H9 (cell line): ENCODE measurements around the gene ALDH1L1. TPM values are rescaled to one million over a fixed set of nuclear protein-coding genes. Genes with fewer than 3 reads are reported as not detected.

Source experiments
- DNase-seq: peaks from one replicate; pipeline ENCODE4 v3.0.0-alpha.2; 2017
- H2AFZ ChIP-seq: one replicate; pipeline ENCODE4 v1.6.1; 2013; ENCODE audit warnings: mild to moderate bottlenecking, low read length, control low read depth, moderate library complexity
- H2AK5ac ChIP-seq: 2 replicates; pipeline ENCODE4 v1.6.1; 2013; ENCODE audit warnings: low read length, control low read depth, mixed read lengths; ENCODE audit not compliant: insufficient read length
- H2BK120ac ChIP-seq: one replicate; pipeline ENCODE4 v1.6.1; 2013; ENCODE audit warnings: low read depth, mild to moderate bottlenecking, low read length, control low read depth, inconsistent platforms; ENCODE audit not compliant: poor library complexity, severe bottlenecking
- H2BK12ac ChIP-seq: 2 replicates; pipeline ENCODE4 v1.6.1; 2013; ENCODE audit warnings: low read length, control low read depth, mixed read lengths, low read depth; ENCODE audit not compliant: insufficient read length
- H2BK15ac ChIP-seq: 2 replicates; pipeline ENCODE4 v1.6.1; 2013; ENCODE audit warnings: low read depth, low read length, control low read depth
- H2BK20ac ChIP-seq: one replicate; pipeline ENCODE4 v1.6.1; 2013; ENCODE audit warnings: low read depth, mild to moderate bottlenecking, low read length, control low read depth, inconsistent platforms; ENCODE audit not compliant: poor library complexity, severe bottlenecking
- H2BK5ac ChIP-seq: 2 replicates; pipeline ENCODE4 v1.6.1; 2013; ENCODE audit warnings: low read length, control low read depth, mixed read lengths; ENCODE audit not compliant: insufficient read length
- H3K14ac ChIP-seq: 2 replicates; pipeline ENCODE4 v1.6.1; 2013; ENCODE audit warnings: low read length, control low read depth; ENCODE audit not compliant: insufficient read depth
- H3K18ac ChIP-seq: 2 replicates; pipeline ENCODE4 v1.6.1; 2013; ENCODE audit warnings: low read depth, mild to moderate bottlenecking, mixed read lengths, low read length, control low read depth; ENCODE audit not compliant: insufficient read length
- H3K23ac ChIP-seq: 2 replicates; pipeline ENCODE4 v1.6.1; 2013; ENCODE audit warnings: low read length, control low read depth, mixed read lengths, low read depth; ENCODE audit not compliant: insufficient read length
- H3K23me2 ChIP-seq: 2 replicates; pipeline ENCODE4 v1.6.1; 2013; ENCODE audit warnings: low read depth, mild to moderate bottlenecking, mixed read lengths, low read length, control low read depth; ENCODE audit not compliant: insufficient read length, poor library complexity, severe bottlenecking
- H3K27ac ChIP-seq: 2 replicates; pipeline ENCODE4 v1.5.1; 2013; ENCODE audit warnings: low read length, control low read depth, mixed read lengths, low read depth; ENCODE audit not compliant: insufficient read length
- H3K27me3 ChIP-seq: 2 replicates; pipeline ENCODE4 v1.6.1; 2013; ENCODE audit warnings: low read length, control low read depth, inconsistent platforms; ENCODE audit not compliant: insufficient read depth
- H3K4ac ChIP-seq: 2 replicates; pipeline ENCODE4 v1.6.1; 2013; ENCODE audit warnings: low read depth, mild to moderate bottlenecking, control low read depth, inconsistent platforms, low read length, moderate library complexity
- H3K4me1 ChIP-seq: 2 replicates; pipeline ENCODE4 v1.6.1; 2013; ENCODE audit warnings: low read length, control low read depth, inconsistent platforms; ENCODE audit not compliant: insufficient read depth
- H3K4me2 ChIP-seq: 2 replicates; pipeline ENCODE4 v1.6.1; 2013; ENCODE audit warnings: low read length, control low read depth, mixed read lengths; ENCODE audit not compliant: insufficient read length, insufficient read depth
- H3K56ac ChIP-seq: 2 replicates; pipeline ENCODE4 v1.6.1; 2013; ENCODE audit warnings: low read depth, mild to moderate bottlenecking, mixed read lengths, low read length, control low read depth; ENCODE audit not compliant: insufficient read length
- H3K79me1 ChIP-seq: 2 replicates; pipeline ENCODE4 v1.6.1; 2013; ENCODE audit warnings: low read depth, mild to moderate bottlenecking, moderate library complexity, low read length, control low read depth, inconsistent platforms; ENCODE audit not compliant: insufficient read depth, poor library complexity, severe bottlenecking
- H3K79me2 ChIP-seq: 2 replicates; pipeline ENCODE4 v1.6.1; 2013; ENCODE audit warnings: low read length, control low read depth, inconsistent platforms; ENCODE audit not compliant: insufficient read depth
- H3K9ac ChIP-seq: 2 replicates; pipeline ENCODE4 v1.6.1; 2013; ENCODE audit warnings: low read length, control low read depth, mixed read lengths; ENCODE audit not compliant: insufficient read length; ENCODE audit errors: extremely low read depth
- H3K9me3 ChIP-seq: one replicate; pipeline ENCODE4 v1.6.1; 2013; ENCODE audit warnings: low read depth, low read length, inconsistent platforms; ENCODE audit not compliant: control insufficient read depth
- H3T11ph ChIP-seq: one replicate; pipeline ENCODE4 v1.6.1; 2013; ENCODE audit warnings: mild to moderate bottlenecking, low read length, control low read depth, inconsistent platforms
- H4K20me1 ChIP-seq: one replicate; pipeline ENCODE4 v1.6.1; 2013; ENCODE audit not compliant: control insufficient read depth, insufficient read length, insufficient read depth
- H4K5ac ChIP-seq: 2 replicates; pipeline ENCODE4 v1.6.1; 2013; ENCODE audit warnings: low read depth, mild to moderate bottlenecking, mixed read lengths, low read length, control low read depth; ENCODE audit not compliant: insufficient read length
- H4K8ac ChIP-seq: replicated peaks from 2 replicates; pipeline ENCODE4 v1.6.1; 2013; ENCODE audit warnings: low read length, control low read depth, mixed read lengths, low read depth; ENCODE audit not compliant: insufficient read length
- H4K91ac ChIP-seq: 2 replicates; pipeline ENCODE4 v1.6.1; 2013; ENCODE audit warnings: low read depth, mild to moderate bottlenecking, moderate library complexity, mixed read lengths, low read length, control low read depth; ENCODE audit not compliant: insufficient read length
- H3K27ac Mint-ChIP-seq, 3 experiments: 2 replicates in 2 of 3; 3 replicates in 1 of 3; pipeline ENCODE4 v1.8.0; 2020 to 2021; ENCODE audit warnings: mixed read lengths in 3 of 3, mild to moderate bottlenecking in 1 of 3, moderate library complexity in 1 of 3
- H3K27me3 Mint-ChIP-seq: 2 replicates; pipeline ENCODE4 v1.8.0; 2021; ENCODE audit warnings: low read depth, mild to moderate bottlenecking, moderate library complexity, mixed read lengths
- H3K36me3 Mint-ChIP-seq, 3 experiments: 2 replicates in 2 of 3; 3 replicates in 1 of 3; pipeline ENCODE4 v1.8.0; 2020 to 2021; ENCODE audit warnings: low read depth in 3 of 3, mixed read lengths in 3 of 3; ENCODE audit not compliant: insufficient read depth in 1 of 3
- H3K4me1 Mint-ChIP-seq, 2 experiments: 2 replicates each; pipeline ENCODE4 v1.8.0; 2020; ENCODE audit warnings: mixed read lengths in 2 of 2
- H3K4me3 Mint-ChIP-seq, 2 experiments: 2 replicates in 1 of 2; 3 replicates in 1 of 2; pipeline ENCODE4 v1.8.0; 2020 to 2021; ENCODE audit warnings: mild to moderate bottlenecking in 2 of 2, mixed read lengths in 2 of 2, moderate library complexity in 1 of 2
- H3K9me3 Mint-ChIP-seq, 2 experiments: 2 replicates in 1 of 2; 3 replicates in 1 of 2; pipeline ENCODE4 v1.8.0; 2020; ENCODE audit warnings: mild to moderate bottlenecking in 2 of 2, mixed read lengths in 2 of 2, moderate library complexity in 1 of 2
- WGBS: extraction: QIAGEN DNeasy Blood & Tissue Kit; methylation state at CpG from one replicate; pipeline ENCODE4 v1.1.7; 2013; ENCODE audit warnings: missing lambda C conversion rate, low lambda C conversion rate, mixed read lengths; ENCODE audit not compliant: insufficient read length; ENCODE audit errors: extremely low coverage; 5-methylcytosine and 5-hydroxymethylcytosine counted together
- total RNA-seq: library from RNA; stranded (reverse); gene quantifications from 2 replicates; pipeline ENCODE4 v1.2.1, GENCODE V29; 2021
- TF ChIP-seq, protein P1 (sequence below): fragments of 200-600 bp; sonication (generic); conservative IDR thresholded peaks from 3 replicates; pipeline ENCODE4 v1.8.0; 2021; ENCODE audit warnings: antibody characterized with exemption, mild to moderate bottlenecking

The ALDH1L1 gene
- total RNA-seq, 1 experiment from 2014 or later: 0.90 TPM

- Histone ChIP-seq H2BK20ac (no peak overlapping the region), H2AFZ (no peak overlapping the region), H3K14ac (no peak overlapping the region; the same call in 1 of the 2 replicates), H3K4me2 (no peak overlapping the region), H4K91ac (no peak overlapping the region), H3K79me1 (no peaks in the 10 kb centered on the region), H3K27me3 (no peaks in the 10 kb centered on the region), H3K18ac (no peak overlapping the region), H3K79me2 (no peaks in the 10 kb centered on the region), H3K9ac (no peak overlapping the region), H3K27ac (no peak overlapping the region), H2BK12ac (no peak overlapping the region), H3K4ac (no peak overlapping the region), H2BK15ac (no peak overlapping the region), H4K20me1 (no peaks in the 10 kb centered on the region), H3K23me2 (no peaks in the 10 kb centered on the region), H2BK120ac (no peak overlapping the region), H3K9me3 (no peaks in the 10 kb centered on the region), H3K56ac (no peak overlapping the region), H2AK5ac (no peak overlapping the region), H2BK5ac (no peak overlapping the region), H4K5ac (no peak overlapping the region), H3T11ph (no peak overlapping the region), H3K4me1 (no peaks in the 10 kb centered on the region), H3K23ac (no peak overlapping the region), H4K8ac (no peak overlapping the region)
- Mint-ChIP-seq H3K9me3 (no peaks in the 10 kb centered on the region), H3K27me3 (peaks cover 4% of the 10 kb centered on the region), H3K36me3 (no peaks in the 10 kb centered on the region), H3K27ac (peak overlapping the region in 1 of 3 experiments; percentile 53; a peak in 1 of 7 replicates), H3K4me3 (no peak overlapping the region), H3K4me1 (peaks cover 17 to 37% of the 10 kb centered on the region in 2 experiments)
- TF ChIP-seq, protein P1, sequence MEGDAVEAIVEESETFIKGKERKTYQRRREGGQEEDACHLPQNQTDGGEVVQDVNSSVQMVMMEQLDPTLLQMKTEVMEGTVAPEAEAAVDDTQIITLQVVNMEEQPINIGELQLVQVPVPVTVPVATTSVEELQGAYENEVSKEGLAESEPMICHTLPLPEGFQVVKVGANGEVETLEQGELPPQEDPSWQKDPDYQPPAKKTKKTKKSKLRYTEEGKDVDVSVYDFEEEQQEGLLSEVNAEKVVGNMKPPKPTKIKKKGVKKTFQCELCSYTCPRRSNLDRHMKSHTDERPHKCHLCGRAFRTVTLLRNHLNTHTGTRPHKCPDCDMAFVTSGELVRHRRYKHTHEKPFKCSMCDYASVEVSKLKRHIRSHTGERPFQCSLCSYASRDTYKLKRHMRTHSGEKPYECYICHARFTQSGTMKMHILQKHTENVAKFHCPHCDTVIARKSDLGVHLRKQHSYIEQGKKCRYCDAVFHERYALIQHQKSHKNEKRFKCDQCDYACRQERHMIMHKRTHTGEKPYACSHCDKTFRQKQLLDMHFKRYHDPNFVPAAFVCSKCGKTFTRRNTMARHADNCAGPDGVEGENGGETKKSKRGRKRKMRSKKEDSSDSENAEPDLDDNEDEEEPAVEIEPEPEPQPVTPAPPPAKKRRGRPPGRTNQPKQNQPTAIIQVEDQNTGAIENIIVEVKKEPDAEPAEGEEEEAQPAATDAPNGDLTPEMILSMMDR: no peak
- no peak for DNase-seq
- no CpG with 5 or more reads among the region's 10 CpGs for WGBS
These were observed 52.9 kb downstream of the ALDH1L1 start for GRCh38 chr3:126127452-126127851.
